CD14-positive monocyte (primary cell): ENCODE measurements around the gene CFAP97D1. TPM values are rescaled to one million over a fixed set of nuclear protein-coding genes. Genes with fewer than 3 reads are reported as not detected.
A peak's percentile ranks its signal among the peaks of the same experiment; 100 is the strongest.

Experiments
- DNase-seq, 3 donors: peaks; one replicate each; pipeline ENCODE4 v3.0.0-alpha.2; 2011 to 2022
- H2AFZ ChIP-seq: 2 replicates; pipeline ENCODE4 v1.6.0; 2012; ENCODE audit warnings: mild to moderate bottlenecking, low read depth, low read length, inconsistent platforms; ENCODE audit not compliant: insufficient read depth, poor library complexity, severe bottlenecking
- H3K27ac ChIP-seq, 2 donors: 1 replicate in 1 of 2; 2 replicates in 1 of 2; pipeline ENCODE4 v1.5.1; 2012 to 2013; ENCODE audit warnings: low read length in 2 of 2, control low read depth in 1 of 2, inconsistent platforms in 1 of 2, low read depth in 1 of 2, mild to moderate bottlenecking in 1 of 2
- H3K27me3 ChIP-seq, 2 donors: one replicate each; pipeline versions ENCODE4 v1.6.0 to v1.6.1; 2011 to 2013; ENCODE audit warnings: low read length in 2 of 2; ENCODE audit not compliant: control insufficient read depth in 2 of 2, insufficient read depth in 2 of 2
- H3K36me3 ChIP-seq, 2 donors: replicated peaks in 1 of 2; 1 replicate in 1 of 2; 2 replicates in 1 of 2; pipeline versions ENCODE4 v1.5.1 to v1.6.1; 2012 to 2013; ENCODE audit warnings: low read length in 2 of 2, control low read depth in 1 of 2, inconsistent platforms in 1 of 2, mild to moderate bottlenecking in 1 of 2; ENCODE audit not compliant: insufficient read depth in 2 of 2, control insufficient read depth in 1 of 2
- H3K4me1 ChIP-seq, 2 donors: 1 replicate in 1 of 2; 2 replicates in 1 of 2; pipeline versions ENCODE4 v1.5.1 to v1.6.1; 2012 to 2013; ENCODE audit warnings: low read length in 2 of 2, control low read depth in 1 of 2, inconsistent platforms in 1 of 2, mild to moderate bottlenecking in 1 of 2, moderate library complexity in 1 of 2; ENCODE audit not compliant: insufficient read depth in 2 of 2, control insufficient read depth in 1 of 2
- H3K4me2 ChIP-seq: replicated peaks from 2 replicates; pipeline ENCODE3; 2012; ENCODE audit warnings: low read length, moderate library complexity, mild to moderate bottlenecking; ENCODE audit not compliant: poor library complexity, severe bottlenecking; ENCODE audit errors: extremely low read depth
- H3K4me3 ChIP-seq, 3 experiments: fragments of 200-600 bp in 1 of 3; sonication (generic) in 1 of 3; replicated peaks in 1 of 3; 1 replicate in 2 of 3; 2 replicates in 1 of 3; pipeline ENCODE4 v1.5.1; 2011 to 2013; ENCODE audit warnings: low read length in 3 of 3, mild to moderate bottlenecking in 3 of 3, control low read depth in 2 of 3, low read depth in 2 of 3, inconsistent platforms in 1 of 3, moderate library complexity in 1 of 3
- H3K79me2 ChIP-seq: 2 replicates; pipeline ENCODE4 v1.6.0; 2012; ENCODE audit warnings: mild to moderate bottlenecking, control low read depth, inconsistent platforms, low read length, moderate library complexity; ENCODE audit not compliant: insufficient read depth
- H3K9ac ChIP-seq: 2 replicates; pipeline ENCODE4 v1.6.0; 2017; ENCODE audit warnings: low read length, mild to moderate bottlenecking; ENCODE audit not compliant: insufficient read depth, poor library complexity, severe bottlenecking
- H3K9me3 ChIP-seq, 2 donors: replicated peaks in 1 of 2; 1 replicate in 1 of 2; 2 replicates in 1 of 2; pipeline versions ENCODE4 v1.5.1 to v1.6.1; 2012 to 2013; ENCODE audit warnings: low read length in 2 of 2, control low read depth in 1 of 2; ENCODE audit not compliant: control insufficient read depth in 1 of 2, insufficient read depth in 1 of 2
- H4K20me1 ChIP-seq: 2 replicates; pipeline ENCODE4 v1.6.0; 2012; ENCODE audit warnings: mild to moderate bottlenecking, low read length, control low read depth, moderate library complexity; ENCODE audit not compliant: insufficient read depth
- H3K27ac Mint-ChIP-seq, 7 donors: one replicate each; pipeline ENCODE4 v1.8.0; 2020; ENCODE audit warnings: mild to moderate bottlenecking in 7 of 7, mixed read lengths in 7 of 7, moderate library complexity in 6 of 7, inconsistent platforms in 2 of 7
- H3K27me3 Mint-ChIP-seq, 3 donors: one replicate each; pipeline ENCODE4 v1.8.0; 2021 to 2022; ENCODE audit warnings: low read depth in 3 of 3, mild to moderate bottlenecking in 3 of 3, mixed read lengths in 3 of 3, moderate library complexity in 3 of 3, inconsistent platforms in 1 of 3
- H3K36me3 Mint-ChIP-seq, 2 donors: one replicate each; pipeline ENCODE4 v1.8.0; 2020; ENCODE audit warnings: mixed read lengths in 2 of 2, inconsistent platforms in 1 of 2, mild to moderate bottlenecking in 1 of 2
- H3K4me1 Mint-ChIP-seq: one replicate; pipeline ENCODE4 v1.8.0; 2020; ENCODE audit warnings: mild to moderate bottlenecking, mixed read lengths
- H3K4me3 Mint-ChIP-seq, 2 donors: one replicate each; pipeline ENCODE4 v1.8.0; 2020; ENCODE audit warnings: mild to moderate bottlenecking in 2 of 2, mixed read lengths in 2 of 2, moderate library complexity in 1 of 2
- H3K9me3 Mint-ChIP-seq, 7 donors: one replicate each; pipeline ENCODE4 v1.8.0; 2020 to 2022; ENCODE audit warnings: mixed read lengths in 7 of 7, mild to moderate bottlenecking in 6 of 7, moderate library complexity in 6 of 7, inconsistent platforms in 2 of 7
- CTCF ChIP-seq: fragments of 200-600 bp; IDR thresholded peaks from one replicate; pipeline ENCODE4 v1.8.0; 2022; ENCODE audit warnings: antibody characterized with exemption, mild to moderate bottlenecking
- WGBS: methylation state at CpG from one replicate; pipeline ENCODE4 v1.1.5; 2013; ENCODE audit warnings: missing lambda C conversion rate; ENCODE audit not compliant: insufficient coverage; 5-methylcytosine and 5-hydroxymethylcytosine counted together
- intact Hi-C, 2 donors: fragments of 100-400 bp; cut with micrococcal nuclease; formaldehyde crosslinking; loops; one replicate each; pipeline versions ENCODE4 v1.15.0 to v1.15.1; 2023
- polyA plus RNA-seq, 3 donors: library from polyadenylated mRNA; depleted of rRNA in 1 of 3; unstranded in 2 of 3; stranded (reverse) in 1 of 3; fragments of 300-500 nt in 2 of 3; fragments of >200 nt in 1 of 3; fragmentation: Illumina TruSeq in 2 of 3; gene quantifications; 1 replicate in 2 of 3; 2 replicates in 1 of 3; pipeline ENCODE4 v1.2.3, GENCODE V29; 2012 to 2021

The CFAP97D1 gene
- polyA plus RNA-seq, 3 donors = 0.07 TPM; not detected in 2

- H3K9me3 ChIP-seq = no peaks in the 10 kb centered on the region
- H3K4me2 ChIP-seq = no peak overlapping the region
- H3K27ac ChIP-seq = no peak overlapping the region
- H3K27me3 Mint-ChIP-seq = peaks cover 26 to 28% (median 27%) of the 10 kb centered on the region in 3 donors
- TF ChIP-seq CTCF = no peak
- peak in 1 of 3 donors; percentile 30 for DNase-seq
- no peaks in the 10 kb centered on the region for H4K20me1 ChIP-seq
- H2AFZ ChIP-seq = no peak overlapping the region
- peaks cover 14 to 18% of the 10 kb centered on the region in 2 donors for H3K4me1 ChIP-seq
- no peak overlapping the region for H3K4me3 ChIP-seq
- peaks cover 0 to 1% (median 0%) of the 10 kb centered on the region in 7 donors for H3K9me3 Mint-ChIP-seq
- 84% methylated on average over 4 of the region's 7 CpGs for WGBS
- no peaks in the 10 kb centered on the region for H3K79me2 ChIP-seq
- H3K27me3 ChIP-seq = peaks cover 0 to 26% of the 10 kb centered on the region in 2 donors
- H3K9ac ChIP-seq = no peak overlapping the region
- no peak overlapping the region for H3K4me3 Mint-ChIP-seq
- H3K36me3 Mint-ChIP-seq = peaks cover 4% of the 10 kb centered on the region in 2 donors
- intact Hi-C loops = no loop called here
- H3K36me3 ChIP-seq = no peaks in the 10 kb centered on the region
- H3K4me1 Mint-ChIP-seq = peaks cover 17% of the 10 kb centered on the region
- peak overlapping the region in 1 of 7 donors; percentile 15 for H3K27ac Mint-ChIP-seq
Observed at GRCh38 chr17:43830510-43831140, 50.4 kb downstream of the CFAP97D1 start.

- no peaks in the 10 kb centered on the region for H3K9me3 ChIP-seq
- no peak for DNase-seq
- H3K9ac ChIP-seq = no peak overlapping the region
- no peak overlapping the region for H3K27ac ChIP-seq
- H3K4me1 ChIP-seq = peaks cover 14 to 18% of the 10 kb centered on the region in 2 donors
- no peaks in the 10 kb centered on the region for H3K36me3 ChIP-seq
- Mint-ChIP-seq H3K9me3 (peaks cover 0 to 1% (median 0%) of the 10 kb centered on the region in 7 donors), H3K27me3 (peaks cover 25 to 28% (median 27%) of the 10 kb centered on the region in 3 donors), H3K27ac (no peak overlapping the region), H3K4me1 (peaks cover 17% of the 10 kb centered on the region), H3K4me3 (peak overlapping the region; percentile 74 to 89), H3K36me3 (peaks cover 4% of the 10 kb centered on the region in 2 donors)
- H4K20me1 ChIP-seq = no peaks in the 10 kb centered on the region
- no peak overlapping the region for H3K4me2 ChIP-seq
- no peak overlapping the region for H2AFZ ChIP-seq
- WGBS = 96% methylated on average over 4 of the region's 8 CpGs
- peaks cover 0 to 26% of the 10 kb centered on the region in 2 donors for H3K27me3 ChIP-seq
- intact Hi-C loops = no loop called here
- TF ChIP-seq CTCF = no peak
- H3K4me3 ChIP-seq = no peak overlapping the region
- no peaks in the 10 kb centered on the region for H3K79me2 ChIP-seq
Observed at GRCh38 chr17:43831633-43832032, 51.4 kb downstream of the CFAP97D1 start.
